Trophoblast cell (in vitro differentiated cells and primary cell): ENCODE measurements around the gene ABTB2.

Source experiments
- DNase-seq, 2 donors: peaks; one replicate each; pipeline ENCODE4 v3.0.0-alpha.2; 2016
- H2AFZ ChIP-seq: 2 replicates; pipeline ENCODE4 v1.6.1; 2013; ENCODE audit warnings: low read length, moderate library complexity, mild to moderate bottlenecking; ENCODE audit not compliant: insufficient read depth, poor library complexity
- H2AK5ac ChIP-seq: 2 replicates; pipeline ENCODE4 v1.6.1; 2013; ENCODE audit warnings: mild to moderate bottlenecking, low read length
- H2BK120ac ChIP-seq: 2 replicates; pipeline ENCODE4 v1.6.1; 2013; ENCODE audit warnings: low read length, mild to moderate bottlenecking, moderate library complexity; ENCODE audit not compliant: insufficient read depth, poor library complexity
- H2BK12ac ChIP-seq: 2 replicates; pipeline ENCODE4 v1.6.1; 2013; ENCODE audit warnings: mild to moderate bottlenecking, low read length, moderate library complexity
- H2BK5ac ChIP-seq: 2 replicates; pipeline ENCODE4 v1.6.1; 2013; ENCODE audit warnings: low read length, low read depth, moderate library complexity, mild to moderate bottlenecking; ENCODE audit not compliant: poor library complexity
- H3K14ac ChIP-seq: 2 replicates; pipeline ENCODE4 v1.6.1; 2013; ENCODE audit warnings: mild to moderate bottlenecking, low read length
- H3K18ac ChIP-seq: 2 replicates; pipeline ENCODE4 v1.6.1; 2013; ENCODE audit warnings: mild to moderate bottlenecking, low read length
- H3K23ac ChIP-seq: 2 replicates; pipeline ENCODE4 v1.6.1; 2013; ENCODE audit warnings: low read length
- H3K27ac ChIP-seq: 2 replicates; pipeline ENCODE4 v1.5.1; 2013; ENCODE audit warnings: low read depth, mild to moderate bottlenecking, inconsistent platforms, low read length, moderate library complexity
- H3K27me3 ChIP-seq: 2 replicates; pipeline ENCODE4 v1.6.1; 2013; ENCODE audit warnings: inconsistent platforms, mild to moderate bottlenecking, low read length, moderate library complexity; ENCODE audit not compliant: insufficient read depth
- H3K36me3 ChIP-seq, 2 experiments: 1 replicate in 1 of 2; 2 replicates in 1 of 2; pipeline ENCODE4 v1.6.1; 2013; ENCODE audit warnings: low read length in 2 of 2, mild to moderate bottlenecking in 2 of 2, moderate library complexity in 1 of 2; ENCODE audit not compliant: insufficient read depth in 2 of 2, control insufficient read depth in 1 of 2
- H3K4ac ChIP-seq: 2 replicates; pipeline ENCODE4 v1.6.1; 2013; ENCODE audit warnings: low read depth, mild to moderate bottlenecking, low read length, moderate library complexity
- H3K4me1 ChIP-seq, 2 experiments: 1 replicate in 1 of 2; 2 replicates in 1 of 2; pipeline ENCODE4 v1.6.1; 2013; ENCODE audit warnings: low read length in 2 of 2, mild to moderate bottlenecking in 2 of 2, moderate library complexity in 1 of 2; ENCODE audit not compliant: insufficient read depth in 2 of 2, control insufficient read depth in 1 of 2
- H3K4me2 ChIP-seq: 2 replicates; pipeline ENCODE4 v1.6.1; 2013; ENCODE audit warnings: inconsistent platforms, mild to moderate bottlenecking, low read length, moderate library complexity
- H3K4me3 ChIP-seq: 2 replicates; pipeline ENCODE4 v1.5.1; 2013; ENCODE audit warnings: mild to moderate bottlenecking, low read depth, low read length, inconsistent platforms
- H3K79me1 ChIP-seq: one replicate; pipeline ENCODE4 v1.6.1; 2013; ENCODE audit warnings: low read length
- H3K79me2 ChIP-seq: 2 replicates; pipeline ENCODE4 v1.6.1; 2013; ENCODE audit warnings: low read length, mild to moderate bottlenecking; ENCODE audit not compliant: control insufficient read depth, insufficient read depth, poor library complexity
- H3K9ac ChIP-seq: 2 replicates; pipeline ENCODE4 v1.6.1; 2013; ENCODE audit warnings: mild to moderate bottlenecking, low read length
- H3K9me3 ChIP-seq: 2 replicates; pipeline ENCODE4 v1.6.1; 2013; ENCODE audit warnings: low read depth, mild to moderate bottlenecking, control low read depth, inconsistent platforms, low read length; ENCODE audit not compliant: insufficient read depth
- H4K12ac ChIP-seq: 2 replicates; pipeline ENCODE4 v1.6.1; 2013; ENCODE audit warnings: low read depth, mild to moderate bottlenecking, low read length, moderate library complexity
- H4K8ac ChIP-seq: 2 replicates; pipeline ENCODE4 v1.6.1; 2013; ENCODE audit warnings: low read depth, mild to moderate bottlenecking, low read length, moderate library complexity
- H4K91ac ChIP-seq: one replicate; pipeline ENCODE4 v1.6.1; 2013; ENCODE audit warnings: low read depth, mild to moderate bottlenecking, low read length, moderate library complexity
- WGBS: extraction: QIAGEN DNeasy Blood & Tissue Kit; methylation state at CpG from one replicate; pipeline ENCODE4 v1.1.7; 2013; ENCODE audit warnings: missing lambda C conversion rate; ENCODE audit not compliant: insufficient read length, insufficient coverage; ENCODE audit errors: extremely low coverage; 5-methylcytosine and 5-hydroxymethylcytosine counted together

ABTB2 gene

GRCh38 chr11:34226210-34226609, 131.6 kb downstream of the ABTB2 start:
- no peak overlapping the region for H2BK5ac ChIP-seq
- no peaks in the 10 kb centered on the region for H3K79me2 ChIP-seq
- peak in 1 of 2 donors; percentile 57 for DNase-seq
- no peak overlapping the region for H3K9ac ChIP-seq
- H3K36me3 ChIP-seq = no peaks in the 10 kb centered on the region
- no peak overlapping the region for H2AFZ ChIP-seq
- H3K27me3 ChIP-seq = no peaks in the 10 kb centered on the region
- no peak overlapping the region for H3K23ac ChIP-seq
- H4K91ac ChIP-seq = no peak overlapping the region
- no peak overlapping the region for H3K4me3 ChIP-seq
- H2BK12ac ChIP-seq = no peak overlapping the region
- H3K14ac ChIP-seq = no peak overlapping the region
- H3K27ac ChIP-seq = no peak overlapping the region
- H4K12ac ChIP-seq = no peak overlapping the region
- H3K79me1 ChIP-seq = no peaks in the 10 kb centered on the region
- peaks cover 8% of the 10 kb centered on the region in 2 experiments for H3K4me1 ChIP-seq
- H2BK120ac ChIP-seq = no peak overlapping the region
- no peak overlapping the region for H2AK5ac ChIP-seq
- no CpG with 5 or more reads among the region's 1 CpG for WGBS
- no peak overlapping the region for H3K4me2 ChIP-seq
- H3K4ac ChIP-seq = no peak overlapping the region
- H4K8ac ChIP-seq = no peak overlapping the region
- H3K9me3 ChIP-seq = no peaks in the 10 kb centered on the region
- no peak overlapping the region for H3K18ac ChIP-seq

GRCh38 chr11:34225091-34225490, 132.7 kb downstream of the ABTB2 start:
- Histone ChIP-seq H3K36me3 (no peaks in the 10 kb centered on the region), H3K4ac (no peak overlapping the region), H4K91ac (no peak overlapping the region), H4K8ac (no peak overlapping the region), H2BK12ac (no peak overlapping the region), H2AFZ (no peak overlapping the region), H2BK5ac (no peak overlapping the region), H3K9ac (no peak overlapping the region), H3K4me2 (no peak overlapping the region), H3K23ac (no peak overlapping the region), H2BK120ac (no peak overlapping the region), H3K27me3 (no peaks in the 10 kb centered on the region), H3K4me1 (peaks cover 8% of the 10 kb centered on the region in 2 experiments), H3K79me2 (no peaks in the 10 kb centered on the region), H3K4me3 (no peak overlapping the region), H3K79me1 (no peaks in the 10 kb centered on the region), H3K27ac (no peak overlapping the region), H3K14ac (no peak overlapping the region), H4K12ac (no peak overlapping the region), H3K9me3 (no peaks in the 10 kb centered on the region), H2AK5ac (no peak overlapping the region), H3K18ac (no peak overlapping the region)
- no peak for DNase-seq
- no CpG with 5 or more reads among the region's 10 CpGs for WGBS

DNA sequence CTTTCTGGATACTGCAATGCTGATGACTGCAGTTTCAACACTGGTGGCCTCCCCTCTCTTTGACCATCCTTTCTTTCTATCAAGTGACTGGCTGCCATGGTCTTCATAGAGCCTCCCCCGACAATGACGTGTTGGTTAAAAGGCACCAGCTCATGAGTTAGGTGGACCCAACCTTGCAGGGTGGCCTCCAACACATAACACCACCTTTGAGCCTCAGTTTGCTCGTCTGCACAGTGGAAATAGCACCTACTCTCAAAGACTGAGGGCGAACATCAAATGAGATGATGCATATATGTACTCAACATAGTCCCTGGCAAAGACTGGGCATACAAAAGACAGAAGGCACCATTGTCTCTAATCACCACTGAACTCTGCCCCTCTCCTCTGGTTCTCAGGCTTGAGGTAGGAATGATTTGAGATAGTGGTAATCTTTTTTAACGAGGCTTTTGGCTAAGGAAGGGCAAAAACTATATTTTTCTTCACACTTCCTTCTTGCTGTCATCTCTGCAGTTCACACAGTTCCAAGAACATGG, 133.3 kb downstream of the ABTB2 start:
- Histone ChIP-seq H3K9ac (no peak overlapping the region), H3K9me3 (no peaks in the 10 kb centered on the region), H3K18ac (no peak overlapping the region), H3K79me1 (no peaks in the 10 kb centered on the region), H4K8ac (no peak overlapping the region), H3K27me3 (no peaks in the 10 kb centered on the region), H3K27ac (no peak overlapping the region), H3K14ac (no peak overlapping the region), H4K12ac (no peak overlapping the region), H3K79me2 (no peaks in the 10 kb centered on the region), H3K23ac (no peak overlapping the region), H2BK12ac (no peak overlapping the region), H2BK120ac (no peak overlapping the region), H3K4me3 (no peak overlapping the region), H3K4me1 (peaks cover 8% of the 10 kb centered on the region in 2 experiments), H3K4me2 (no peak overlapping the region), H3K4ac (no peak overlapping the region), H2BK5ac (no peak overlapping the region), H2AK5ac (no peak overlapping the region), H2AFZ (no peak overlapping the region), H3K36me3 (no peaks in the 10 kb centered on the region), H4K91ac (no peak overlapping the region)
- no CpG with 5 or more reads among the region's 5 CpGs for WGBS
- no peak for DNase-seq

DNA sequence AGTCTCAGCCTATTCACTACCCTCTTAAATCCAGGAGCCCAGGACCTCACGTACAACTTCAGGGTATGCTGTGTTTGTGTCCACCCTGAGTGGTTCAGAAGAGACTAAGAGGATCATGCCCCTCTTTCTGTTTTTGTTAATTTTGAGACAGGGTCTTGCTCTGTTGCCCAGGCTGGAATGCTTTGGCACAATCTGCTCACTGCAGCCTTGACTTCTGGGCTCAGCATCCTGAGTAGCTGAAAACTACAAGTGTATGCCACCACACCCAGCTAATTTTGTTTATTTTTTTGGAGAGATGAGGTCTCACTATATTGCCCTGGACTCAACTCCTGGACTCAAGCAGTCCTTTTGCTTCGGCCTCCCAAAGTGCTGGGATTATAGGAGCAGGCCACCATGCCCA, 133.9 kb downstream of the ABTB2 start:
- no peak overlapping the region for H3K23ac ChIP-seq
- H3K4me2 ChIP-seq = no peak overlapping the region
- peaks cover 8% of the 10 kb centered on the region in 2 experiments for H3K4me1 ChIP-seq
- no peak overlapping the region for H2BK120ac ChIP-seq
- H3K79me1 ChIP-seq = no peaks in the 10 kb centered on the region
- H2BK5ac ChIP-seq = no peak overlapping the region
- no peak overlapping the region for H2AK5ac ChIP-seq
- H3K9ac ChIP-seq = no peak overlapping the region
- DNase-seq = no peak
- no peak overlapping the region for H2BK12ac ChIP-seq
- H3K79me2 ChIP-seq = no peaks in the 10 kb centered on the region
- no peak overlapping the region for H4K91ac ChIP-seq
- no peak overlapping the region for H3K4ac ChIP-seq
- H3K14ac ChIP-seq = no peak overlapping the region
- H3K9me3 ChIP-seq = no peaks in the 10 kb centered on the region
- H2AFZ ChIP-seq = no peak overlapping the region
- H3K4me3 ChIP-seq = no peak overlapping the region
- H3K36me3 ChIP-seq = no peaks in the 10 kb centered on the region
- H4K8ac ChIP-seq = no peak overlapping the region
- no peak overlapping the region for H3K27ac ChIP-seq
- no peak overlapping the region for H4K12ac ChIP-seq
- no CpG with 5 or more reads among the region's 2 CpGs for WGBS
- H3K27me3 ChIP-seq = no peaks in the 10 kb centered on the region
- no peak overlapping the region for H3K18ac ChIP-seq
